IMR-90 (cell line): ENCODE measurements around the gene SBK2. TPM values are rescaled to one million over a fixed set of nuclear protein-coding genes. Genes with fewer than 3 reads are reported as not detected.

ENCODE experiments used
- ATAC-seq: fragments of 200-7000 bp; cut with Tn5 transposase; 2 replicates; pipeline ENCODE4 v1.9.1; 2020; ENCODE audit warnings: low read depth, mild to moderate bottlenecking, moderate library complexity
- BruUV-seq: library from RNA; stranded (reverse); fragments of 400-500 nt; replicated peaks from 2 replicates; lab custom pipeline; 2021; lab: Mats Ljungman, UMichigan
- CTCF ChIA-PET: fragments of 300-600 bp; formaldehyde crosslinking; extraction: SDS; loops from one replicate; lab custom pipeline; 2021; ENCODE audit warnings: antibody characterized with exemption; lab: Yijun Ruan, JAX
- POLR2A ChIA-PET: fragments of 300-600 bp; sonication (Branson Sonifier 250); formaldehyde crosslinking; loops from one replicate; lab custom pipeline; 2022; ENCODE audit warnings: antibody characterized with exemption; ENCODE audit not compliant: unreplicated experiment; lab: Charles Lee
- DNase-seq: peaks from one replicate; pipeline ENCODE4 v3.0.0; 2013
- H2AFZ ChIP-seq: replicated peaks from 2 replicates; pipeline ENCODE3; 2013; ENCODE audit warnings: low read length, mild to moderate bottlenecking; ENCODE audit not compliant: poor library complexity
- H2AK5ac ChIP-seq: 2 replicates; pipeline ENCODE4 v1.6.1; 2013; ENCODE audit warnings: low read depth, low read length, inconsistent platforms
- H2AK9ac ChIP-seq: replicated peaks from 2 replicates; pipeline ENCODE3; 2013; ENCODE audit warnings: mild to moderate bottlenecking, low read depth, low read length, moderate library complexity; ENCODE audit not compliant: poor library complexity
- H2BK120ac ChIP-seq: 2 replicates; pipeline ENCODE4 v1.6.1; 2013; ENCODE audit warnings: low read depth, low read length, inconsistent platforms
- H2BK15ac ChIP-seq: 3 replicates; pipeline ENCODE4 v1.6.1; 2013; ENCODE audit warnings: low read depth, low read length, inconsistent platforms
- H2BK20ac ChIP-seq: 2 replicates; pipeline ENCODE4 v1.6.1; 2013; ENCODE audit warnings: low read depth, mild to moderate bottlenecking, inconsistent platforms, low read length, moderate library complexity
- H2BK5ac ChIP-seq: 2 replicates; pipeline ENCODE4 v1.6.1; 2013; ENCODE audit warnings: mild to moderate bottlenecking, low read depth, low read length, inconsistent platforms; ENCODE audit not compliant: poor library complexity, severe bottlenecking
- H3K14ac ChIP-seq: replicated peaks from 2 replicates; pipeline ENCODE4 v1.6.1; 2013; ENCODE audit warnings: low read depth, low read length, inconsistent platforms
- H3K18ac ChIP-seq: 2 replicates; pipeline ENCODE4 v1.6.1; 2013; ENCODE audit warnings: low read depth, low read length, control low read depth
- H3K23ac ChIP-seq: 2 replicates; pipeline ENCODE4 v1.6.1; 2013; ENCODE audit warnings: low read depth, low read length, inconsistent platforms
- H3K27ac ChIP-seq: 2 replicates; pipeline ENCODE4 v1.5.1; 2013; ENCODE audit warnings: mild to moderate bottlenecking, control low read depth, low read length; ENCODE audit not compliant: insufficient read depth
- H3K27me3 ChIP-seq: 2 replicates; pipeline ENCODE4 v1.6.1; 2013; ENCODE audit warnings: low read length; ENCODE audit not compliant: control insufficient read depth, insufficient read depth
- H3K36me3 ChIP-seq: 2 replicates; pipeline ENCODE4 v1.6.1; 2013; ENCODE audit warnings: low read length, mixed read lengths; ENCODE audit not compliant: control insufficient read depth, insufficient read depth
- H3K4ac ChIP-seq: 2 replicates; pipeline ENCODE4 v1.6.1; 2013; ENCODE audit warnings: low read depth, low read length, inconsistent platforms
- H3K4me1 ChIP-seq: 2 replicates; pipeline ENCODE4 v1.6.1; 2013; ENCODE audit warnings: low read length, mixed read lengths; ENCODE audit not compliant: control insufficient read depth, insufficient read depth
- H3K4me2 ChIP-seq: 2 replicates; pipeline ENCODE4 v1.6.1; 2013; ENCODE audit warnings: low read depth, mild to moderate bottlenecking, control low read depth, low read length, moderate library complexity
- H3K4me3 ChIP-seq: 2 replicates; pipeline ENCODE4 v1.5.1; 2013; ENCODE audit warnings: low read depth, mild to moderate bottlenecking, control low read depth, low read length, moderate library complexity; ENCODE audit not compliant: insufficient read depth
- H3K56ac ChIP-seq: 2 replicates; pipeline ENCODE4 v1.6.1; 2013; ENCODE audit warnings: low read length, inconsistent platforms; ENCODE audit not compliant: insufficient read depth; ENCODE audit errors: extremely low read depth
- H3K79me1 ChIP-seq, 2 experiments: 2 replicates each; pipeline ENCODE4 v1.6.1; 2013; ENCODE audit warnings: low read length in 2 of 2, inconsistent platforms in 1 of 2, low read depth in 1 of 2
- H3K9ac ChIP-seq: 2 replicates; pipeline ENCODE4 v1.6.1; 2013; ENCODE audit warnings: low read depth, low read length, control low read depth
- H3K9me1 ChIP-seq: 2 replicates; pipeline ENCODE4 v1.6.1; 2013; ENCODE audit warnings: low read length, inconsistent platforms; ENCODE audit not compliant: insufficient read depth
- H3K9me3 ChIP-seq: 2 replicates; pipeline ENCODE4 v1.6.1; 2013; ENCODE audit warnings: low read length; ENCODE audit not compliant: control insufficient read depth, insufficient read depth
- H4K20me1 ChIP-seq: 2 replicates; pipeline ENCODE4 v1.6.1; 2013; ENCODE audit warnings: low read length, inconsistent platforms; ENCODE audit not compliant: insufficient read depth
- H4K5ac ChIP-seq: 2 replicates; pipeline ENCODE4 v1.6.1; 2013; ENCODE audit warnings: mild to moderate bottlenecking, low read depth, low read length, control low read depth
- H4K8ac ChIP-seq, 2 experiments: 2 replicates each; pipeline ENCODE4 v1.6.1; 2013; ENCODE audit warnings: low read depth in 2 of 2, low read length in 2 of 2, control low read depth in 1 of 2, inconsistent platforms in 1 of 2
- H4K91ac ChIP-seq: 2 replicates; pipeline ENCODE4 v1.6.1; 2013; ENCODE audit warnings: low read depth, low read length, inconsistent platforms; ENCODE audit not compliant: insufficient read depth
- BHLHE40 ChIP-seq: fragments of 150-350 bp; IDR thresholded peaks from 2 replicates; pipeline ENCODE4 v1.6.1; 2016; ENCODE audit warnings: mild to moderate bottlenecking, low read depth, low read length
- CEBPB ChIP-seq: IDR thresholded peaks from 2 replicates; pipeline ENCODE4 v1.6.1; 2012; ENCODE audit warnings: low read depth, low read length, improper control_type of control experiment
- CTCF ChIP-seq: conservative IDR thresholded peaks from 2 replicates; pipeline ENCODE4 v1.5.1; 2012; ENCODE audit warnings: mild to moderate bottlenecking, low read depth, low read length, improper control_type of control experiment
- FOS ChIP-seq: fragments of 150-350 bp; IDR thresholded peaks from 2 replicates; pipeline ENCODE4 v1.6.1; 2016; ENCODE audit warnings: low read depth, low read length
- MAFK ChIP-seq: IDR thresholded peaks from 2 replicates; pipeline ENCODE4 v1.6.1; 2012; ENCODE audit warnings: low read depth, low read length, improper control_type of control experiment
- NFE2L2 ChIP-seq: fragments of 150-350 bp; IDR thresholded peaks from 2 replicates; pipeline ENCODE4 v1.6.1; 2016; ENCODE audit warnings: low read depth, mild to moderate bottlenecking, low read length
- POLR2A ChIP-seq: IDR thresholded peaks from 2 replicates; pipeline ENCODE4 v1.6.1; 2012; ENCODE audit warnings: mild to moderate bottlenecking, low read depth, low read length
- RAD21 ChIP-seq: IDR thresholded peaks from 2 replicates; pipeline ENCODE4 v1.6.1; 2012; ENCODE audit warnings: low read length, improper control_type of control experiment
- RCOR1 ChIP-seq: IDR thresholded peaks from 2 replicates; pipeline ENCODE4 v1.6.1; 2012; ENCODE audit warnings: mild to moderate bottlenecking, low read length, improper control_type of control experiment; ENCODE audit not compliant: insufficient replicate concordance
- RFX5 ChIP-seq: IDR thresholded peaks from 2 replicates; pipeline ENCODE4 v1.8.0; 2012; ENCODE audit warnings: low read depth, mild to moderate bottlenecking, low read length, moderate library complexity
- SMC3 ChIP-seq: fragments of 150-350 bp; IDR thresholded peaks from 2 replicates; pipeline ENCODE4 v1.6.1; 2016; ENCODE audit warnings: low read depth, mild to moderate bottlenecking, antibody characterized with exemption, low read length, moderate library complexity
- USF2 ChIP-seq: fragments of 150-350 bp; IDR thresholded peaks from 2 replicates; pipeline ENCODE4 v1.6.1; 2017; ENCODE audit warnings: mild to moderate bottlenecking, antibody characterized with exemption, low read length, low read depth
- WGBS, 2 experiments: methylation state at CpG; one replicate each; pipeline versions ENCODE4 v1.1.5 to v1.1.7; 2013; ENCODE audit warnings: missing lambda C conversion rate in 2 of 2; ENCODE audit not compliant: insufficient read length in 1 of 2; ENCODE audit errors: extremely low coverage in 2 of 2; 5-methylcytosine and 5-hydroxymethylcytosine counted together
- dilution Hi-C: fragments of 300-500 bp; cut with HindIII; formaldehyde crosslinking; loops from one replicate; pipeline ENCODE4 v1.14.3; 2018; ENCODE audit warnings: low sequenced_read_pairs; ENCODE audit not compliant: unreplicated experiment
- in situ Hi-C: fragments of 300-500 bp; cut with MboI; formaldehyde crosslinking; loops from 3 replicates; pipeline ENCODE4 v1.14.3; 2019; ENCODE audit warnings: low sequenced_read_pairs, inconsistent platforms, mixed read lengths
- intact Hi-C: fragments of 100-400 bp; cut with micrococcal nuclease; formaldehyde crosslinking; loops from 2 replicates; pipeline ENCODE4 v1.10.0; 2022
- polyA plus RNA-seq, 3 experiments: library from polyadenylated mRNA; depleted of rRNA; stranded (reverse); fragments of >200 nt; gene quantifications; 2 replicates each; pipeline ENCODE4 v1.2.3, GENCODE V29; 2012; ENCODE audit warnings: low replicate concordance in 1 of 3
- total RNA-seq: library from RNA; depleted of rRNA; stranded (reverse); fragments of >200 nt; gene quantifications from 2 replicates; pipeline ENCODE4 v1.2.3, GENCODE V29; 2012

Gene SBK2
- total and polyA plus RNA-seq, 2 of the 4 experiments (the other 2 are of a cell fraction): 0.48 TPM; not detected in 1

GRCh38 chr19:55508120-55508519 lies 28.8 kb downstream of the SBK2 start (continued):
- TF ChIP-seq USF2 (no peak), NFE2L2 (no peak), RFX5 (no peak), MAFK (no peak)

- H3K9me1 ChIP-seq: no peaks in the 10 kb centered on the region
- no peak overlapping the region for H3K23ac ChIP-seq
- H3K4me3 ChIP-seq: no peak overlapping the region
- no peaks in the 10 kb centered on the region for H4K20me1 ChIP-seq
- H3K9me3 ChIP-seq: no peaks in the 10 kb centered on the region
- no TSS peak for BruUV-seq
- ChIA-PET CTCF (interaction anchor here (0.7 to 2.0 kb wide), 4 partner anchors 10 to 38 kb away, joined by 3 to 24 read pairs (median 6); no protein-coding TSS in a partner anchor), POLR2A (no interaction called here)
- no peak overlapping the region for H4K8ac ChIP-seq
- TF ChIP-seq POLR2A (no peak), RFX5 (no peak), CTCF (no peak), USF2 (no peak), CEBPB (no peak), MAFK (no peak), SMC3 (no peak), RAD21 (no peak), BHLHE40 (no peak), NFE2L2 (no peak), FOS (no peak), RCOR1 (no peak)
- intact Hi-C loops: loop anchor here (1.0 to 5.0 kb wide), 3 partner anchors 38 to 364 kb away; partner anchors contain the start of gene UBE2S
- H2AFZ ChIP-seq: no peak overlapping the region
- no peak overlapping the region for H3K14ac ChIP-seq
- 72% methylated on average over 6 of the region's 11 CpGs; no CpG with 5 or more reads in 1 of the 2 experiments for WGBS, 2 experiments
- dilution Hi-C loops: no loop called here
- H2AK5ac ChIP-seq: no peak overlapping the region
- no peak overlapping the region for H3K27ac ChIP-seq
- peaks cover 6% of the 10 kb centered on the region; the same call in 1 of the 2 replicates for H3K36me3 ChIP-seq
- no peaks in the 10 kb centered on the region for H3K79me1 ChIP-seq
- no peak overlapping the region for H2BK5ac ChIP-seq
- H3K4me2 ChIP-seq: no peak overlapping the region
- no peak overlapping the region for H2BK15ac ChIP-seq
- H4K91ac ChIP-seq: no peak overlapping the region
- in situ Hi-C loops: no loop called here
- H3K4me1 ChIP-seq: no peaks in the 10 kb centered on the region
- no peaks in the 10 kb centered on the region for H3K27me3 ChIP-seq
- H3K4ac ChIP-seq: no peak overlapping the region
- H2BK120ac ChIP-seq: no peak overlapping the region
- ATAC-seq: no peak
- no peak overlapping the region for H3K9ac ChIP-seq
- no peak overlapping the region for H2BK20ac ChIP-seq
- no peak overlapping the region for H2AK9ac ChIP-seq
- no peak for DNase-seq
- H4K5ac ChIP-seq: no peak overlapping the region
- no peak overlapping the region for H3K56ac ChIP-seq
- no peak overlapping the region for H3K18ac ChIP-seq
These were observed 32.0 kb downstream of the SBK2 start for GRCh38 chr19:55504981-55505380.
